Measurements from ENCODE around the gene CSNK1D. TPM values are rescaled to one million over a fixed set of nuclear protein-coding genes. Genes with fewer than 3 reads are reported as not detected.

CSNK1D gene
- total and polyA plus RNA-seq, 4 donors = 39.9 to 153 (median 101) TPM

GRCh38 chr17:82280537-82280936 is 7.0 kb upstream of the CSNK1D start:
- ATAC-seq (ENCODE audit: low FRiP score) (no peak), DNase-seq (no peak)
- intact Hi-C loops (cut with DNase I) = no loop called here
- Histone ChIP-seq H3K4me3 (ENCODE audit: low read length in 2 of 2) (no peak overlapping the region), H3K36me3 (ENCODE audit: control insufficient read depth in 1 of 2, insufficient read depth in 2 of 2, low read length in 1 of 2) (no peaks in the 10 kb centered on the region), H3K27me3 (ENCODE audit: control insufficient read depth in 1 of 2, insufficient read depth in 2 of 2, low read length in 1 of 2) (no peaks in the 10 kb centered on the region), H3K9me3 (ENCODE audit: control insufficient read depth, low read length) (no peaks in the 10 kb centered on the region), H3K4me1 (ENCODE audit: control insufficient read depth in 1 of 2, insufficient read depth in 2 of 2, low read length in 2 of 2) (no peaks in the 10 kb centered on the region), H3K27ac (ENCODE audit: low read depth in 1 of 2, low read length in 2 of 2) (no peak overlapping the region)
- WGBS, 2 donors = 92% methylated on average over 8 of the region's 8 CpGs

DNA sequence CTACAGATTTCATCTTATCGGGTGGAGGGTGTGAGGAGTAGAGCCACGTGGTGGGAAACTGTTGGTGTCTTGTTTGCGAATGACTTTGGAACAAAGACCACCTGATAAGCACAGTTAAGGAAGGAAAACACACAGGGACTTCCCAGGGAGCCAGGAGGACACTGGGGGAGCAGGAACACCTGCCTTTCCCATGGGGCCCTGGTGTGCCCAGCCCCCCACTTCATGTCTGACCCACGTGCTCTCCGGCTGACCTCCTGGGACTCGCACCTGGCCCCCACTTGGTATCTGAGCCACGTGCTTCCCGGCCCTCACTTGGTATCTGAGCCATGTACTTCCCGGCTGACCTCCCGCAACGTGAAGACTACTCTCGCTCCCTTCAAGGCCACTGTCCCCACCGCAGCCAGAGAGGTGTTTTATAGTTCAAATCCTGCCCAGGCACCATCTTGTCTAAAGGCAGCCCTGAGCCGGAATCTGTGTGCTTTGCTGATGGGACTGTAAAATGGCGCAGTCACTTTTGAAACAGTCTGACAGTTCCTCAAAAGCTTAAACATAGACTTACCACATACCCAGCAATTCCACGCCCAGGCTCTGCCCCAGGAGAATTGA is 5.4 kb upstream of the CSNK1D start:
- Histone ChIP-seq H3K4me3 (ENCODE audit: low read length in 2 of 2) (no peak overlapping the region), H3K4me1 (ENCODE audit: control insufficient read depth in 1 of 2, insufficient read depth in 2 of 2, low read length in 2 of 2) (no peaks in the 10 kb centered on the region), H3K9me3 (ENCODE audit: control insufficient read depth, low read length) (no peaks in the 10 kb centered on the region), H3K27ac (ENCODE audit: low read depth in 1 of 2, low read length in 2 of 2) (no peak overlapping the region), H3K27me3 (ENCODE audit: control insufficient read depth in 1 of 2, insufficient read depth in 2 of 2, low read length in 1 of 2) (no peaks in the 10 kb centered on the region), H3K36me3 (ENCODE audit: control insufficient read depth in 1 of 2, insufficient read depth in 2 of 2, low read length in 1 of 2) (no peaks in the 10 kb centered on the region)
- 81 to 85% methylated on average over 16 of the region's 16 CpGs for WGBS, 2 donors
- DNase-seq (no peak), ATAC-seq (ENCODE audit: low FRiP score) (no peak)
- intact Hi-C loops (cut with DNase I) = no loop called here

- Histone ChIP-seq H3K4me3 (ENCODE audit: low read length in 2 of 2) (no peak overlapping the region), H3K4me1 (ENCODE audit: control insufficient read depth in 1 of 2, insufficient read depth in 2 of 2, low read length in 2 of 2) (no peaks in the 10 kb centered on the region), H3K27me3 (ENCODE audit: control insufficient read depth in 1 of 2, insufficient read depth in 2 of 2, low read length in 1 of 2) (no peaks in the 10 kb centered on the region), H3K9me3 (ENCODE audit: control insufficient read depth, low read length) (no peaks in the 10 kb centered on the region), H3K36me3 (ENCODE audit: control insufficient read depth in 1 of 2, insufficient read depth in 2 of 2, low read length in 1 of 2) (no peaks in the 10 kb centered on the region), H3K27ac (ENCODE audit: low read depth in 1 of 2, low read length in 2 of 2) (no peak overlapping the region)
- 84 to 86% methylated on average over 9 of the region's 9 CpGs for WGBS, 2 donors
- intact Hi-C loops (cut with DNase I) = no loop called here
- DNase-seq = no peak
- ATAC-seq (ENCODE audit: low FRiP score) = no peak
Measured at GRCh38 chr17:82278308-82278707, 4.8 kb upstream of the CSNK1D start.

- no peak for DNase-seq
- intact Hi-C loops (cut with DNase I) = no loop called here
- 76 to 78% methylated on average over 12 of the region's 12 CpGs for WGBS, 2 donors
Measured at GRCh38 chr17:82277851-82278250, 4.4 kb upstream of the CSNK1D start.

DNA sequence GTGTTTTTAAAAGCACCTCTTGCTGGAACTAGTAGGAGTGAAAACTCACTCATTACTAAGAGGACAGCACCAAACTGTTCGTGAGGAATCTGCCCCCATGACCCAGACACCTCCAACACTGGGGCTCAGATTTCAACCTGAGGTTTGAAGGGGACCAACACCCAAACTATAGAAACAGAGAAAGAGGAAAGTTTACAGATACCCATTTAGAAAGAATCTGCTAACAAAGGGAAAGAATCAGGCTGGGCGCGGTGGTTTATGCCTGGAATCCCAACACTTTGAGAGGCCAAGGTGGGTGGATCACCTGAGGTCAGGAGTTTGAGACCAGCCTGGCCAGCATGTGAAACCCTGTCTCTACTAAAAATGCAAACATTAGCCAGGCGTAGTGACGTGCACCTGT is 3.4 kb upstream of the CSNK1D start:
- Histone ChIP-seq H3K4me3 (ENCODE audit: low read length in 2 of 2) (no peak overlapping the region), H3K4me1 (ENCODE audit: control insufficient read depth in 1 of 2, insufficient read depth in 2 of 2, low read length in 2 of 2) (no peaks in the 10 kb centered on the region), H3K36me3 (ENCODE audit: control insufficient read depth in 1 of 2, insufficient read depth in 2 of 2, low read length in 1 of 2) (no peaks in the 10 kb centered on the region), H3K9me3 (ENCODE audit: control insufficient read depth, low read length) (no peaks in the 10 kb centered on the region), H3K27me3 (ENCODE audit: control insufficient read depth in 1 of 2, insufficient read depth in 2 of 2, low read length in 1 of 2) (no peaks in the 10 kb centered on the region), H3K27ac (ENCODE audit: low read depth in 1 of 2, low read length in 2 of 2) (no peak overlapping the region)
- DNase-seq (no peak), ATAC-seq (ENCODE audit: low FRiP score) (no peak)
- 93 to 95% methylated on average over 5 of the region's 5 CpGs for WGBS, 2 donors
- intact Hi-C loops (cut with DNase I) = no loop called here

More at GRCh38 chr17:82277851-82278250, 4.4 kb upstream of the CSNK1D start:
- no peaks in the 10 kb centered on the region for H3K9me3 ChIP-seq (ENCODE audit: control insufficient read depth, low read length)
- ATAC-seq (ENCODE audit: low FRiP score) = no peak
- H3K4me3 ChIP-seq (ENCODE audit: low read length in 2 of 2) = no peak overlapping the region
- no peak overlapping the region for H3K27ac ChIP-seq (ENCODE audit: low read depth in 1 of 2, low read length in 2 of 2)
- no peaks in the 10 kb centered on the region for H3K36me3 ChIP-seq (ENCODE audit: control insufficient read depth in 1 of 2, insufficient read depth in 2 of 2, low read length in 1 of 2)
- H3K4me1 ChIP-seq (ENCODE audit: control insufficient read depth in 1 of 2, insufficient read depth in 2 of 2, low read length in 2 of 2) = no peaks in the 10 kb centered on the region
- no peaks in the 10 kb centered on the region for H3K27me3 ChIP-seq (ENCODE audit: control insufficient read depth in 1 of 2, insufficient read depth in 2 of 2, low read length in 1 of 2)

- H3K4me1 ChIP-seq (ENCODE audit: control insufficient read depth in 1 of 2, insufficient read depth in 2 of 2, low read length in 2 of 2) = no peaks in the 10 kb centered on the region
- no peak overlapping the region for H3K4me3 ChIP-seq (ENCODE audit: low read length in 2 of 2)
- no peaks in the 10 kb centered on the region for H3K27me3 ChIP-seq (ENCODE audit: control insufficient read depth in 1 of 2, insufficient read depth in 2 of 2, low read length in 1 of 2)
- intact Hi-C loops (cut with DNase I) = no loop called here
- no peak for ATAC-seq (ENCODE audit: low FRiP score)
- H3K9me3 ChIP-seq (ENCODE audit: control insufficient read depth, low read length) = no peaks in the 10 kb centered on the region
- no peak overlapping the region for H3K27ac ChIP-seq (ENCODE audit: low read depth in 1 of 2, low read length in 2 of 2)
- H3K36me3 ChIP-seq (ENCODE audit: control insufficient read depth in 1 of 2, insufficient read depth in 2 of 2, low read length in 1 of 2) = no peaks in the 10 kb centered on the region
- 94 to 95% methylated on average over 14 of the region's 14 CpGs for WGBS, 2 donors
- no peak for DNase-seq
Measured at GRCh38 chr17:82275326-82275725, 1.8 kb upstream of the CSNK1D start.

- ATAC-seq (ENCODE audit: low FRiP score) = no peak
Measured at GRCh38 chr17:82274134-82275020, 877 bp upstream of the CSNK1D start.

DNA sequence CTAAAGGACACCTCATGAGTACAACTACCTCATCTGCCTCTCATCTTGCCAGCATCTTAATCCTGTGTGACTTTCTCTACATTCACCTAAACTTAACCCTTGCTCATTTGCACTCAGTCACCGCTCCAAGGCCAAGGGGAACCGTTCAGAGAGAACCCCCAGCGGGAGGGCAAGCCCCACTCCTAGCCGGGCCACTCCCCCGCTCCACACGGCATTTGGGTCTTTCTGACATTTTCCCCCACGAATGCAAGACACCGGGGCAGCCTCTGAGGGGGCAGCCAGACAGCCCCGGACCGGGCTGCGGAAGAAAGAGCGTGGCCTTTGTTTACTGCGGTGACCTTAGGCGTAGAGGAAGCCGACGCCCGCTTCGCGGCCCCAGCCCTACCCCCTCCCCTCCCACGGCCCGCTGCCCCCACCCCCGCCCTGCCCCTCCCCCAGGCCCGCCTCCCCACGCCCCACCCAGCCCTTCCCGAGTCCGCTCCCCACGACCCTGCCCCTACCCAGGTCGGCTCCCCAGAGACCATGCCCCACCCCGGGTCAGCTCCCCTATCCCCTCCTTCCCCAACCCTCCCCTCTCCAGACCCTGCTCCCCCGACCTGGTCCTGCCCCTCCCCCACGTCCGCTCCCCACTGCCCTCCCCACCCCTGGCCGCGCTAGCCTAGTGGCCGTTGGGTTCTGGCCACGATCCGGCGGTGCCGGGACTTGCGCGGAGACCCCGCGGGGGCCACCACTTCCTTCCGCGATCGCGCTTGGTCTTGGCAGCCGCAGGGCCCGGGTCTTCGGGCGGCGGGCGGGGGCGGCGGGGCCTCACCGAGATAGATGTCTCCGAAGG is 789 bp downstream of the CSNK1D start:
- H3K9me3 ChIP-seq (ENCODE audit: control insufficient read depth, low read length) = no peaks in the 10 kb centered on the region
- DNase-seq (peak; percentile 77 to 86), ATAC-seq (ENCODE audit: low FRiP score) (peak; percentile 51)
- H3K27ac ChIP-seq (ENCODE audit: low read depth in 1 of 2, low read length in 2 of 2) = peak overlapping the region; percentile 46 to 91
- H3K4me3 ChIP-seq (ENCODE audit: low read length in 2 of 2) = peak overlapping the region; percentile 95 to 97
- no peaks in the 10 kb centered on the region for H3K27me3 ChIP-seq (ENCODE audit: control insufficient read depth in 1 of 2, insufficient read depth in 2 of 2, low read length in 1 of 2)
- no peaks in the 10 kb centered on the region for H3K4me1 ChIP-seq (ENCODE audit: control insufficient read depth in 1 of 2, insufficient read depth in 2 of 2, low read length in 2 of 2)
- H3K36me3 ChIP-seq (ENCODE audit: control insufficient read depth in 1 of 2, insufficient read depth in 2 of 2, low read length in 1 of 2) = no peaks in the 10 kb centered on the region
- WGBS, 2 donors = 1% methylated on average over 42 to 57 of the region's 57 CpGs
- intact Hi-C loops (cut with DNase I) = no loop called here

More at GRCh38 chr17:82274134-82275020, 877 bp upstream of the CSNK1D start:
- Histone ChIP-seq H3K36me3 (ENCODE audit: control insufficient read depth in 1 of 2, insufficient read depth in 2 of 2, low read length in 1 of 2) (no peaks in the 10 kb centered on the region), H3K4me1 (ENCODE audit: control insufficient read depth in 1 of 2, insufficient read depth in 2 of 2, low read length in 2 of 2) (no peaks in the 10 kb centered on the region), H3K27ac (ENCODE audit: low read depth in 1 of 2, low read length in 2 of 2) (no peak overlapping the region), H3K9me3 (ENCODE audit: control insufficient read depth, low read length) (no peaks in the 10 kb centered on the region), H3K27me3 (ENCODE audit: control insufficient read depth in 1 of 2, insufficient read depth in 2 of 2, low read length in 1 of 2) (no peaks in the 10 kb centered on the region), H3K4me3 (ENCODE audit: low read length in 2 of 2) (no peak overlapping the region)
- intact Hi-C loops (cut with DNase I) = no loop called here
- DNase-seq = no peak
- 75 to 78% methylated on average over 27 of the region's 27 CpGs for WGBS, 2 donors

Measured in aorta (tissue), 5 donors.